Neuron (in vitro differentiated cells): ENCODE measurements around the gene SCNN1G.

Experiments
- H2AFZ ChIP-seq: one replicate; pipeline ENCODE4 v1.6.1; 2013; ENCODE audit warnings: low read depth, mild to moderate bottlenecking, inconsistent platforms, low read length, moderate library complexity
- H3K27me3 ChIP-seq: one replicate; pipeline ENCODE4 v1.6.1; 2013; ENCODE audit warnings: low read length; ENCODE audit not compliant: insufficient read depth
- H3K36me3 ChIP-seq: one replicate; pipeline ENCODE4 v1.6.1; 2013; ENCODE audit warnings: low read length; ENCODE audit not compliant: insufficient read depth
- H3K4me1 ChIP-seq: one replicate; pipeline ENCODE4 v1.6.1; 2013; ENCODE audit warnings: low read length; ENCODE audit not compliant: insufficient read depth
- H3K4me3 ChIP-seq: 2 replicates; pipeline ENCODE4 v1.5.1; 2013; ENCODE audit warnings: mild to moderate bottlenecking, low read length, moderate library complexity
- H3K9me3 ChIP-seq: one replicate; pipeline ENCODE4 v1.6.1; 2013; ENCODE audit warnings: low read length

The SCNN1G gene

DNA sequence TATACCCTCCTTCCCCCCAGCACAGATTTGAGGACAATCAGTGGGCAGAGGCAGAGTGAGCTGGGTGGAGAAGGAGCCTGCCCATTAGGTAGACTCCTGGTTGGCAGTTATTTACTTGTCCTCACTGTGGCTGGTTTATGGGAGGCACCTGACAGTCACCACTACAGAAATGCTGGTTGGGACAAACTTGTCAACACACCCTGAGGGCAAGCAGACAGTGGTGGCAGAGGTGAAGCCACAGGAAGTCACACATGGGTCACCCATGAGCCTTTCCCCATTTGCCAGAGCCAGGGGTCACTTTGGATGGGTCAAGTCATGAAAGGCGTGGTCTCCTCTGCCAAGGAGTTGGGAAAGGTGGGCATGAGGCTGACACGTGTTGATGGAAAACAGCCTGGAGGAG is 6.4 kb downstream of the SCNN1G start:
- Histone ChIP-seq H3K4me3 (no peak overlapping the region), H3K4me1 (no peaks in the 10 kb centered on the region), H3K27me3 (peaks cover 38% of the 10 kb centered on the region), H3K36me3 (no peaks in the 10 kb centered on the region), H2AFZ (no peak overlapping the region), H3K9me3 (no peaks in the 10 kb centered on the region)

DNA sequence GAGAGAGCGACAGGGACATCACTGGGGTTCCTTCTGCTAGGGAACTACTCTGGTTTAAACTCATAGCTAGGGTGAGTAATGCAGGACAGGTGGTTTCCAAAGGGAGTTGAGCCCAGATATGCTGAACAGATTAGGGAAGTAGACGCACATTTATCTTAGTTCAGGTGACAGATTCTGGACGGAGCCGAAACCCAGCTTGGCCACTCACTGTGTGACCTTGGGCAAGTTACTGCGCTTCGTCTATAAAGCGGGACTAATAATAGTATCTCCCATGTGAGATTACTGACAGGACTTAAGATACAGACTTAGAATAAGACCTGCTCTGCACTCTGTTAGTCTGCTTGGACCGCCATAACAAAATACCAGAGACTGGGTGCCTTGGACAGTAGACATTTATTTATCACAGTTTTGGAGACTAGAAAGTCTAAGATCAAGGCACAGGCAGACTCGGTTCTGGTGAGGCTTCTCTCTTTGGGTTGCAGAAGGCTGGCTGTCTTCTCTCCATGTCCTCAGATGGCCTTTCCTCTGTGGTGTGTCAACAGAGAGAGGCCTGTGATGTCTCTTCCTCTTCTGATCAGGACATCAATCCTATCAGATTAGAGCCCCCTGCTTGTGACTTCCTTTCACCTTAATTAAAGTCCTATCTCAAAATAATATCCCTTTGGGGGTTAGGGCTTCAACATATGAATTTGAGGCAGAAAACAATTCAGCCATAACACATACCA is 12.1 kb downstream of the SCNN1G start:
- H3K4me3 ChIP-seq, result no peak overlapping the region
- H2AFZ ChIP-seq, result no peak overlapping the region
- H3K9me3 ChIP-seq, result no peaks in the 10 kb centered on the region
- no peaks in the 10 kb centered on the region for H3K4me1 ChIP-seq
- no peaks in the 10 kb centered on the region for H3K36me3 ChIP-seq
- peaks cover 10% of the 10 kb centered on the region for H3K27me3 ChIP-seq

DNA sequence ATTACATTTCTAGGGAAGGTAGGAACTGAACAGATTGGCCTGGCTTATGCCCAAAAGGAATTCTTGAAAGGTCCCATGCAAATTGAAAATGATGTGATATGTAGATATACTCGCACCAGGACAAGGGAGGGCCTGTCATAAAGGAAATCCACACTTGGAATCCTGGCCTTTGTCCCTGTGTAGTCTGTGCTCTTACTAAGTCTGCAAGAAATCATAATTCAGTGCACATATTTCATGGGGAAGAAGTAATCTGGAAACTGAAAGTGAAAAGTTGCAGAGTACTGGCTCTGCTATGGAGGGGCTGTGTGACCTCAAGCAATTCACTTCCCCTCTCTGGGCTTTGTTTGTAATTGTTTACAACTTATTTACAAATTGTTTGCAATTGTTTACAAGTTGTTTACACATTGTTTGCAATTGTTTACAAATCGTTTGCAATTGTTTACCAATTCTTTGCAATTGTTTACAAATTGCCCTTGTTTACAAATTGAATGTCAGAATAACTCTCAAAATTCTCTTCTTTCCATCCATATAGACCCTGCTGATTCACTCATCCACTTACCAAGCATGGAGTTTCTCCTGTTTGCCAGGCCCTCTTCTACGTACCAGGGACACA is 12.9 kb downstream of the SCNN1G start:
- no peaks in the 10 kb centered on the region for H3K36me3 ChIP-seq
- H3K4me1 ChIP-seq, result no peaks in the 10 kb centered on the region
- H3K27me3 ChIP-seq, result peaks cover 10% of the 10 kb centered on the region
- no peaks in the 10 kb centered on the region for H3K9me3 ChIP-seq
- H3K4me3 ChIP-seq, result no peak overlapping the region
- no peak overlapping the region for H2AFZ ChIP-seq

DNA sequence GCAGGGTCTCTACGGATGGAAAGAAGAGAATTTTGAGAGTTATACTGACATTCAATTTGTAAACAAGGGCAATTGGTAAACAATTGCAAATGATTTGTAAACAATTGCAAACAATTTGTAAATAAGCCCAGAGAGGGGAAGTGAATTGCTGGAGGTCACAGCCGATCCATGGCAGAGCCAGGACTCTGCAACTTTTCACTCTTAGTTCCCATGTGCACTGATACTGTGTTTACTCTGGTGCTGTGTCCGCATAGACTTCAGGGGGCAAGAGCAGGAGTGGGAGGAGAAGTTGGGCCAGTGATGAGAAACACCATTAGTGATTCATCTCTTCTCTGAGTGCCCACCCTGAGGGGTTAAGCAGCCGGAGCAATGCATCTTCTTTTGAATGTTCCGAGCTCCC is 14.0 kb downstream of the SCNN1G start:
- Histone ChIP-seq H3K36me3 (no peaks in the 10 kb centered on the region), H3K4me3 (no peak overlapping the region), H3K27me3 (peaks cover 10% of the 10 kb centered on the region), H3K4me1 (peaks cover 7% of the 10 kb centered on the region), H2AFZ (no peak overlapping the region), H3K9me3 (no peaks in the 10 kb centered on the region)

DNA sequence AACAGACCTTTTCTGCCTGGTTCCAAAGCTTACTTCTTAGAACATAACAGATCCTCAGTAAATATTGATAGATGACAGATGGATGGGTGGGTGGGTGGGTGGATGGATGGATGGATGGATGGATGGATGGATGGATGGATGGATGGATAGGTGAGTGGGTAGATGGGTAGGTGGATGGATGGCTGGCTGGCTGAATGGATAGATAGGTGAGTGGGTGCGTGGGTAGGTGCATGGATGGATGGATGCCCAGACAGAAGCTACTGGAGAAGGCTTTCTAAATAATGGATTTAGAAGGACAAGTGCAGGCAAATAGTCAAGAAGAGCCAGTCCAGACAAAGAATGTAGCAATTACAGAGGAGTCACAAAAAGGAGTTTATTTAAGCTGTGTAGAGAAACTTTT is 19.6 kb downstream of the SCNN1G start:
- Histone ChIP-seq H3K4me1 (peaks cover 7% of the 10 kb centered on the region), H3K27me3 (peaks cover 1% of the 10 kb centered on the region), H2AFZ (no peak overlapping the region), H3K4me3 (no peak overlapping the region), H3K9me3 (no peaks in the 10 kb centered on the region), H3K36me3 (no peaks in the 10 kb centered on the region)

DNA sequence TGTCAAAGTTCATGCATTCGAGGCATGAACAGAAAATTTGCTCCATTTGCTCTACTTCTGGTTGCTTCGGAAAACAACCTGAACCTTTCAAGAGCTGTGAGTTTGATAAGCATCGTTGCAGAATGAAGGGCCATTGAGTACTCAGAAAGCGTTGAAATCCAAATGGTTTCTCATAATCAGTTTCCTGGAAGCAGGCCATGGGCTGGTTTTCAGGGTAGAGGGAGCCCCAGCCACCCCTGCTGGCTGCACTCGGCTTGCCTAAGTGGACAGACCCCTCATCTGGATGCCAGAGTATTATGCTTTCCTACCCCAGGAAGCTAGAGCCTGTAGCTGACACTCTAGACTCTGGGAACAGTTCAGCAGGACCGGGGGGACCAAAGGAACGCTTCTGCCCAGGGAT is 24.4 kb downstream of the SCNN1G start:
- Histone ChIP-seq H2AFZ (no peak overlapping the region), H3K27me3 (peaks cover 10% of the 10 kb centered on the region), H3K9me3 (no peaks in the 10 kb centered on the region), H3K36me3 (no peaks in the 10 kb centered on the region), H3K4me3 (no peak overlapping the region), H3K4me1 (no peaks in the 10 kb centered on the region)

DNA sequence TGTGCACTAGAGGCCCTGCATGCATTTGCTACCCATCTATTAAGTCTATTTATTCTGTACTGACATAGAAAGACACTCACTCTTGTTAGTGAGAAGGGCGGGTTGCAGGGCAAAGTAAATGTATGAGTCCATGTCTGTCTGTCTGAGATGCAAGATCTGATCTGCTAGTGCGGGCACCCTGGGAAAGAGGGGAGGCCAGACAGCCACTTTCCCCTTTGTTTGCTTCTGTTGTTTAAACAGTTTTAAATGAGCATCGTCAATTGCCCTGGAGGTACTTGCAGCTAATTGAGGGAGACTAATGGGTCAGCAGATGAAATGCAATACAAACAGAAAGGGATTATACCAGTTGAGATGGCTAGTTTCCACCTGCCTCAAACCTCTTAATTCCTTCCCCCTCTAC is 24.9 kb downstream of the SCNN1G start:
- Histone ChIP-seq H3K27me3 (peaks cover 10% of the 10 kb centered on the region), H3K4me3 (no peak overlapping the region), H3K4me1 (no peaks in the 10 kb centered on the region), H3K36me3 (no peaks in the 10 kb centered on the region), H3K9me3 (no peaks in the 10 kb centered on the region), H2AFZ (no peak overlapping the region)

DNA sequence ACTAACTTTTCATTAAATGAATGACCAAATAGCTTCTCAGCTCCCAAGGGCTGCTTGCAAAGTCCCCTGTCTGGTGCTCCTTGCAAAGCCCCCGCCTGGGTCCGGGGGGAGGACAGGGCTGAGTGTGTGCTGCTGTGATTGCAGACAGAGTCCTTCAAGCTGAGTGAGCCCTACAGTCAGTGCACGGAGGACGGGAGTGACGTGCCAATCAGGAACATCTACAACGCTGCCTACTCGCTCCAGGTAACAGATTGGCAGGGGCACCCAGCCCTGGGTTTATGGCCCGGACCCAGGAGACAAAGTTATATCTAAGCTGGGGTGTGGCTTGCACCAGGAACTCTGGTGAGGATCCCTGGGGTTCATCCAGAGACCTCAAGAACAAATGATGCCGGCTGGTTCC is 27.1 kb downstream of the SCNN1G start:
- H3K36me3 ChIP-seq, result no peaks in the 10 kb centered on the region
- peaks cover 10% of the 10 kb centered on the region for H3K27me3 ChIP-seq
- H3K9me3 ChIP-seq, result no peaks in the 10 kb centered on the region
- no peaks in the 10 kb centered on the region for H3K4me1 ChIP-seq
- H3K4me3 ChIP-seq, result no peak overlapping the region
- no peak overlapping the region for H2AFZ ChIP-seq

DNA sequence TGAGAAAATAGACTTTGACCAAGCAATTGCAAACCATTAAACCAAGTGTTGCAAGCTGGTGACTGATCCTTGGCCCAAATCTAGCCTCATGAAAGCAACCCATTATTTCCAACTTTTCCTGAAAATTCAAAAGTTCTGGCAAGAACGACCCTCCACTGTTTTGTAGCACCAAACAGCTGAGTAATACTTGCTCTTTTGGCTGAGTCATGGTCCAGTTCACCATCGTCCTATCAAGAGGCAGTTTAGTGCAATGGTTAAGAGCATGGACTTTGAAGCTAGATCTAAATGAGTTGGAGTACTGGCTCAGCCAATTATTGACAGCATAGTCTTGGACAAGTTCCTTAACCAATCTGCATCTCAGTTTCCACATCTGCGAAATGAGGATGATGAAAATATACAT is 31.3 kb downstream of the SCNN1G start:
- Histone ChIP-seq H3K36me3 (no peaks in the 10 kb centered on the region), H2AFZ (no peak overlapping the region), H3K27me3 (peaks cover 4% of the 10 kb centered on the region), H3K4me1 (no peaks in the 10 kb centered on the region), H3K9me3 (no peaks in the 10 kb centered on the region), H3K4me3 (no peak overlapping the region)

DNA sequence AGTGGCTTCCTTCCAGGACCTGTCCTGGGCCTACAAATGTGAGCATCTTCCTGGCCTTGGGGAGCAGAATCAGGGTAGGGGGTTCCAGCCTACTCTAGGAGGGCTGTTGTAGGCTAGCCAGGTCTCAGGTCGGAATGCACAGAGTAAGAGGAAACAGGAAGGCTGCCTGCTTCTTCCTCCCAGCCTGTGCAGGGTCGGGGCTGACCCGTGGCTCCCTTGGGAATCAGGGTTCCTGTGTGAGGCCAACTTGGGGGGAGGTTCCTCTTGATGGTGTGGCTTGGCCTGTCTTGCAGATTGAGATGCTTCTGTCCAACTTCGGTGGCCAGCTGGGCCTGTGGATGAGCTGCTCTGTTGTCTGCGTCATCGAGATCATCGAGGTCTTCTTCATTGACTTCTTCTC is 32.3 kb downstream of the SCNN1G start:
- no peak overlapping the region for H2AFZ ChIP-seq
- H3K9me3 ChIP-seq, result no peaks in the 10 kb centered on the region
- H3K4me1 ChIP-seq, result no peaks in the 10 kb centered on the region

DNA sequence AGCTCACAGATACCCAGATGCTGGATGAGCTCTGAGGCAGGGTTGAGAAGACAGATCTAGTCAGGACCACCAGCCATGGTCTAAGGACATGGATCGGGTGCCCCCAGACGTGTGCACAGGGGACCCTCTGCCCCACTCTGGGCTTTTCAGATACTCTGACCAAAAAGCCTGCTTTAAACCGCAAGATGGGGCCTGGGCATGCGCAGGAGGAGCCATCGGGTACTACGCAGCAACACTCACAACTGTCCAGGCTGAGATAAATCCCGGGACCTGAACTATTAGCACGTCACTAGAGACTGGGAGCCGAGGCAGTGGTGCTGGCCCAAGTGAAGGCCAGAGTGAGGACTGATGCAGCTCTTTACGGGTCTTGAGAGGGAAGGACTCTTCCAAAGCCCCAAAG is 32.9 kb downstream of the SCNN1G start:
- Histone ChIP-seq H3K9me3 (no peaks in the 10 kb centered on the region), H2AFZ (no peak overlapping the region), H3K4me1 (no peaks in the 10 kb centered on the region), H3K4me3 (no peak overlapping the region), H3K36me3 (no peaks in the 10 kb centered on the region), H3K27me3 (no peaks in the 10 kb centered on the region)

More for the DNA sequence above, 32.3 kb downstream of the SCNN1G start:
- Histone ChIP-seq H3K4me3 (no peak overlapping the region), H3K36me3 (no peaks in the 10 kb centered on the region), H3K27me3 (no peaks in the 10 kb centered on the region)

DNA sequence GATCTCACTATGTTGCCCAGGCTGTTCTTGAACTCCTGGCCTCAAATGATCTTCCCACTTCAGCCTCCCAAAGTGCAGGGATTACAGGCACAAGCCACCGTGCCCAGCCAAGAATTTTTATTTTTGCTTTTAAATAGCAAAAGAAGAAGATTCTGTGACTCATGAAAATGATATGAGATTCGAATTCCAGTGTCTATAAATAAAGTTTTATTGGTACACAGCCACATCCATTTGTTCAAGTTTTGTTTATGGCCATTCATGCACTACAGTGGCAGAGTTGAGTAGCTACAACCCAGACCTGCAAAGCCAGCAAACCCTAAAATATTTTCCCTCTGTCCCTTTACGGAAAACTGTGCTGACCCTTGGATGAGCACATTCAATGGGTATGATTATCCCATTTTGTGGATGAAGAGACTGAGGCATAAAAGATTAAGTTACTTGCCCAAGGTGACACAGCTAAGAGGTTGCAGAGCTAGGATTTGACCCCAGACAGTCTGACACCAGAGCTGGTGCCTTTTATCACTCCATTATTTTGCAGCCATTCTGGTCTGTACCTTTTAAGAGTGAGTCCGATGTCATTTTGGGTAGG is 34.2 kb downstream of the SCNN1G start:
- Histone ChIP-seq H3K27me3 (no peaks in the 10 kb centered on the region), H2AFZ (no peak overlapping the region), H3K9me3 (no peaks in the 10 kb centered on the region), H3K36me3 (no peaks in the 10 kb centered on the region), H3K4me1 (no peaks in the 10 kb centered on the region), H3K4me3 (no peak overlapping the region)

DNA sequence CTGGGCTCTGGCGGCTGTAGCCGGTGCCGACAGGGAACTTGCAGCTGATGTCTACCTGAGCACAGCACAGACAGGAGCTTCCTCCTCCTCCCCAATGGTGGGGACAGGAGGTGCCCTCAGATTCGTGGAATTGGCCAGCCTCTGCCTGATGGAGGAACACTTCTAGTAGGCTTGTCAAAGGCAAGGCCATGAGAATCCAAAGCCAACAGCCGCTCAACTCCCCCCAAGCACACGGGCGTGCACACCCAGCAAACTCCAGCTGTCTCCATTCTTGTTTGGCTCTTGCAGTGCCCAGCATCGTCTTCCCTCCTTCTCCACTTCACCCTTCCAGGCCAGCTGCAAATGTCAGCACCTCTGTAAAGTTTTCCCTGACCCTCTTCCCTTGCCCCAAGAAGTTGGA is 35.1 kb downstream of the SCNN1G start:
- no peak overlapping the region for H3K4me3 ChIP-seq
- H3K36me3 ChIP-seq, result no peaks in the 10 kb centered on the region
- H3K4me1 ChIP-seq, result no peaks in the 10 kb centered on the region
- no peak overlapping the region for H2AFZ ChIP-seq
- no peaks in the 10 kb centered on the region for H3K9me3 ChIP-seq
- H3K27me3 ChIP-seq, result no peaks in the 10 kb centered on the region
